ENCODE results near the gene TMEM203. TPM values are rescaled to one million over a fixed set of nuclear protein-coding genes. Genes with fewer than 3 reads are reported as not detected.
A peak's percentile ranks its signal among the peaks of the same experiment; 100 is the strongest.

Gene TMEM203
- total and polyA plus RNA-seq, 2 of the 13 experiments (the other 11 are each of a cell fraction or from before 2014, with no cell fraction given) = 23.4 to 36.7 TPM

DNA sequence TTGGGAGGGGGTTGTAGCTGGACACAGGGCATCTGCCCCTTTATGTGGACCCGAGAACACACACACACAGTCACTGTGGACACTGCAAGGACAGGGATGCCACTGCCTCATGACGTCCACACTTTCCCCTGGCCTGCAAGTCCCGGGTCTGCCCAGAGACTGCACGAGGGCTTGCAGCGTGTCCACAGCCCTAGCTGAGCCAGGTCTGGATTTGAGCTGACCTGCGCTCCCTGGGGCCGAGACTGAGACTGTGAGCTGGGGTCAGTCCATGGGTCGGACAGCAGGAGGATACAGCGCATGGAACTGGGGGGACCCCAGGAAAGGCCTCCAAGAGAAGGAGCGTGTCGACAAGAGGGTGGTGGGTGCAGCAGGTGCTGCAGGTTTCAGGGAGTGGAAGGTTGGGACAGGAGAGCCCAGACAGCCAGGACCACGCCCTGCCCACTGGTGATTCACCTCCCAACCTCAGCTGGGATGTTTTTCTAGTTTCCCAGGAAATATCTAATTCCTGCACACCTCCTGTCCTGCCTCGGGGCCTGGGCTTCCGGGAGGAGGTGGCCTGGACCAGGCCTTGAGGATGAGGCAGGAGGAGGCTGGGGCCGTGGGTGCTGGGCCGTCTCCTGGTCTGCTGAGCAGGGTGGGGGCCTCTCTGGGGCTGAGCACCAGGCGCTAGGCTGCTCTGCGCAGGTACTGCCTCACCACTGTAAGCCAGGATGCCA is 21.0 kb upstream of the TMEM203 start (continued):
- TF ChIP-seq JDP2 (CRISPR knock-in tag; IDR thresholded peaks at IDR 0.05; ENCODE audit: borderline replicate concordance) (no peak), ZNF564 (CRISPR knock-in tag; IDR thresholded peaks at IDR 0.05) (no peak), ZNF124 (CRISPR knock-in tag; IDR thresholded peaks at IDR 0.05) (no peak), SMARCE1 (IDR thresholded peaks at IDR 0.05; ENCODE audit: borderline replicate concordance) (no peak), MTF1 (CRISPR knock-in tag; IDR thresholded peaks at IDR 0.05) (no peak), DPF2 (CRISPR knock-in tag; IDR thresholded peaks at IDR 0.05; ENCODE audit: borderline replicate concordance, low read depth) (no peak), MYC (CRISPR knock-in tag; IDR thresholded peaks at IDR 0.05; ENCODE audit: borderline replicate concordance) (no peak), YY1 (IDR thresholded peaks at IDR 0.05; ENCODE audit: insufficient read depth, insufficient replicate concordance, low read depth, low read length) (peak; percentile 9), ATRX (CRISPR knock-in tag; IDR thresholded peaks at IDR 0.05; ENCODE audit: borderline replicate concordance) (no peak), KLF9 (CRISPR knock-in tag; IDR thresholded peaks at IDR 0.05; ENCODE audit: low read depth) (no peak), HNRNPL (IDR thresholded peaks at IDR 0.05; ENCODE audit: low read depth, low read length) (no peak), GATAD2A (CRISPR knock-in tag; IDR thresholded peaks at IDR 0.05) (no peak), ZNF34 (CRISPR knock-in tag; IDR thresholded peaks at IDR 0.05; ENCODE audit: borderline replicate concordance) (no peak), RARA (CRISPR knock-in tag; IDR thresholded peaks at IDR 0.05) (no peak)
- TF ChIP-seq, protein P1, sequence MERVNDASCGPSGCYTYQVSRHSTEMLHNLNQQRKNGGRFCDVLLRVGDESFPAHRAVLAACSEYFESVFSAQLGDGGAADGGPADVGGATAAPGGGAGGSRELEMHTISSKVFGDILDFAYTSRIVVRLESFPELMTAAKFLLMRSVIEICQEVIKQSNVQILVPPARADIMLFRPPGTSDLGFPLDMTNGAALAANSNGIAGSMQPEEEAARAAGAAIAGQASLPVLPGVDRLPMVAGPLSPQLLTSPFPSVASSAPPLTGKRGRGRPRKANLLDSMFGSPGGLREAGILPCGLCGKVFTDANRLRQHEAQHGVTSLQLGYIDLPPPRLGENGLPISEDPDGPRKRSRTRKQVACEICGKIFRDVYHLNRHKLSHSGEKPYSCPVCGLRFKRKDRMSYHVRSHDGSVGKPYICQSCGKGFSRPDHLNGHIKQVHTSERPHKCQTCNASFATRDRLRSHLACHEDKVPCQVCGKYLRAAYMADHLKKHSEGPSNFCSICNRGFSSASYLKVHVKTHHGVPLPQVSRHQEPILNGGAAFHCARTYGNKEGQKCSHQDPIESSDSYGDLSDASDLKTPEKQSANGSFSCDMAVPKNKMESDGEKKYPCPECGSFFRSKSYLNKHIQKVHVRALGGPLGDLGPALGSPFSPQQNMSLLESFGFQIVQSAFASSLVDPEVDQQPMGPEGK (CRISPR knock-in tag; IDR thresholded peaks at IDR 0.05) = no peak; the same call in 1 of the 2 replicates
- TF ChIP-seq, protein P2, sequence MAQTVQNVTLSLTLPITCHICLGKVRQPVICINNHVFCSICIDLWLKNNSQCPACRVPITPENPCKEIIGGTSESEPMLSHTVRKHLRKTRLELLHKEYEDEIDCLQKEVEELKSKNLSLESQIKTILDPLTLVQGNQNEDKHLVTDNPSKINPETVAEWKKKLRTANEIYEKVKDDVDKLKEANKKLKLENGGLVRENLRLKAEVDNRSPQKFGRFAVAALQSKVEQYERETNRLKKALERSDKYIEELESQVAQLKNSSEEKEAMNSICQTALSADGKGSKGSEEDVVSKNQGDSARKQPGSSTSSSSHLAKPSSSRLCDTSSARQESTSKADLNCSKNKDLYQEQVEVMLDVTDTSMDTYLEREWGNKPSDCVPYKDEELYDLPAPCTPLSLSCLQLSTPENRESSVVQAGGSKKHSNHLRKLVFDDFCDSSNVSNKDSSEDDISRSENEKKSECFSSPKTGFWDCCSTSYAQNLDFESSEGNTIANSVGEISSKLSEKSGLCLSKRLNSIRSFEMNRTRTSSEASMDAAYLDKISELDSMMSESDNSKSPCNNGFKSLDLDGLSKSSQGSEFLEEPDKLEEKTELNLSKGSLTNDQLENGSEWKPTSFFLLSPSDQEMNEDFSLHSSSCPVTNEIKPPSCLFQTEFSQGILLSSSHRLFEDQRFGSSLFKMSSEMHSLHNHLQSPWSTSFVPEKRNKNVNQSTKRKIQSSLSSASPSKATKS (CRISPR knock-in tag; IDR thresholded peaks at IDR 0.05) = no peak
- TF ChIP-seq, protein P3, sequence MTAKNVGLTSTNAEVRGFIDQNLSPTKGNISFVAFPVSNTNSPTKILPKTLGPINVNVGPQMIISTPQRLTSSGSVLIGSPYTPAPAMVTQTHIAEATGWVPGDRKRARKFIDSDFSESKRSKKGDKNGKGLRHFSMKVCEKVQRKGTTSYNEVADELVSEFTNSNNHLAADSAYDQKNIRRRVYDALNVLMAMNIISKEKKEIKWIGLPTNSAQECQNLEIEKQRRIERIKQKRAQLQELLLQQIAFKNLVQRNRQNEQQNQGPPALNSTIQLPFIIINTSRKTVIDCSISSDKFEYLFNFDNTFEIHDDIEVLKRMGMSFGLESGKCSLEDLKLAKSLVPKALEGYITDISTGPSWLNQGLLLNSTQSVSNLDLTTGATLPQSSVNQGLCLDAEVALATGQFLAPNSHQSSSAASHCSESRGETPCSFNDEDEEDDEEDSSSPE (CRISPR knock-in tag; IDR thresholded peaks at IDR 0.05) = no peak
- TF ChIP-seq, protein P4, sequence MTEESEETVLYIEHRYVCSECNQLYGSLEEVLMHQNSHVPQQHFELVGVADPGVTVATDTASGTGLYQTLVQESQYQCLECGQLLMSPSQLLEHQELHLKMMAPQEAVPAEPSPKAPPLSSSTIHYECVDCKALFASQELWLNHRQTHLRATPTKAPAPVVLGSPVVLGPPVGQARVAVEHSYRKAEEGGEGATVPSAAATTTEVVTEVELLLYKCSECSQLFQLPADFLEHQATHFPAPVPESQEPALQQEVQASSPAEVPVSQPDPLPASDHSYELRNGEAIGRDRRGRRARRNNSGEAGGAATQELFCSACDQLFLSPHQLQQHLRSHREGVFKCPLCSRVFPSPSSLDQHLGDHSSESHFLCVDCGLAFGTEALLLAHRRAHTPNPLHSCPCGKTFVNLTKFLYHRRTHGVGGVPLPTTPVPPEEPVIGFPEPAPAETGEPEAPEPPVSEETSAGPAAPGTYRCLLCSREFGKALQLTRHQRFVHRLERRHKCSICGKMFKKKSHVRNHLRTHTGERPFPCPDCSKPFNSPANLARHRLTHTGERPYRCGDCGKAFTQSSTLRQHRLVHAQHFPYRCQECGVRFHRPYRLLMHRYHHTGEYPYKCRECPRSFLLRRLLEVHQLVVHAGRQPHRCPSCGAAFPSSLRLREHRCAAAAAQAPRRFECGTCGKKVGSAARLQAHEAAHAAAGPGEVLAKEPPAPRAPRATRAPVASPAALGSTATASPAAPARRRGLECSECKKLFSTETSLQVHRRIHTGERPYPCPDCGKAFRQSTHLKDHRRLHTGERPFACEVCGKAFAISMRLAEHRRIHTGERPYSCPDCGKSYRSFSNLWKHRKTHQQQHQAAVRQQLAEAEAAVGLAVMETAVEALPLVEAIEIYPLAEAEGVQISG (CRISPR knock-in tag; IDR thresholded peaks at IDR 0.05) = 0 out of 2 replicates have a peak, but pooled peaks have one; percentile 4
- TF ChIP-seq, protein P5, sequence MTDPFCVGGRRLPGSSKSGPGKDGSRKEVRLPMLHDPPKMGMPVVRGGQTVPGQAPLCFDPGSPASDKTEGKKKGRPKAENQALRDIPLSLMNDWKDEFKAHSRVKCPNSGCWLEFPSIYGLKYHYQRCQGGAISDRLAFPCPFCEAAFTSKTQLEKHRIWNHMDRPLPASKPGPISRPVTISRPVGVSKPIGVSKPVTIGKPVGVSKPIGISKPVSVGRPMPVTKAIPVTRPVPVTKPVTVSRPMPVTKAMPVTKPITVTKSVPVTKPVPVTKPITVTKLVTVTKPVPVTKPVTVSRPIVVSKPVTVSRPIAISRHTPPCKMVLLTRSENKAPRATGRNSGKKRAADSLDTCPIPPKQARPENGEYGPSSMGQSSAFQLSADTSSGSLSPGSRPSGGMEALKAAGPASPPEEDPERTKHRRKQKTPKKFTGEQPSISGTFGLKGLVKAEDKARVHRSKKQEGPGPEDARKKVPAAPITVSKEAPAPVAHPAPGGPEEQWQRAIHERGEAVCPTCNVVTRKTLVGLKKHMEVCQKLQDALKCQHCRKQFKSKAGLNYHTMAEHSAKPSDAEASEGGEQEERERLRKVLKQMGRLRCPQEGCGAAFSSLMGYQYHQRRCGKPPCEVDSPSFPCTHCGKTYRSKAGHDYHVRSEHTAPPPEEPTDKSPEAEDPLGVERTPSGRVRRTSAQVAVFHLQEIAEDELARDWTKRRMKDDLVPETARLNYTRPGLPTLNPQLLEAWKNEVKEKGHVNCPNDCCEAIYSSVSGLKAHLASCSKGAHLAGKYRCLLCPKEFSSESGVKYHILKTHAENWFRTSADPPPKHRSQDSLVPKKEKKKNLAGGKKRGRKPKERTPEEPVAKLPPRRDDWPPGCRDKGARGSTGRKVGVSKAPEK (CRISPR knock-in tag; IDR thresholded peaks at IDR 0.05; ENCODE audit: borderline replicate concordance) = no peak
